ENCODE results near the gene CCL16. TPM values are rescaled to one million over a fixed set of nuclear protein-coding genes. Genes with fewer than 3 reads are reported as not detected.
"Not testable (repeated sequence)": the region's sequence is repeated elsewhere in the genome, so short reads cannot be mapped to it uniquely, and the experiment has no call there.

Gene CCL16
- total and polyA plus RNA-seq, 11 donors: 0.19 TPM; not detected in 10

DNA sequence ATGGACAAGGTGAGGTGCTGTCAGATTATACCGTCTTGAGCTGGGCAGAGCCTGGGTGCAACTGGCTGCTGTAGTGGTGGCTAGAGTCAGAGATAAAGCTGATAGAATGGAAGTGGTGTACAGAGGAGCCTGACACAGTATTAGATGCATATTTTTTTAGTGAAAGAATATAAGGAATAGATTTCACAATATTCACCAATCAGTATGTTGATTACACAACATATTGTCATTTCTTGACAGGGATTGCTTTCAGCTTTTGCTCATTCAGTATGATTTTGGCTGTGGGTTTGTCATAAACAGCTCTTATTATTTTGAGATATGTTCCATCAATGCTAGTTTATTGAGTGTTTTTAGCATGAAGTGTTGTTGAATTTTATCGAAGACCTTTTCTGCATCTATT lies 38.1 kb upstream of the CCL16 start:
- WGBS, 4 donors: 87 to 91% (median 89%) methylated on average over 2 of the region's 2 CpGs
- no peak overlapping the region for H3K27ac ChIP-seq
- DNase-seq (no peak), ATAC-seq (no peak)
- H3K4me1 ChIP-seq: peaks cover 0 to 13% (median 0%) of the 10 kb centered on the region in 12 donors
- H3K36me3 ChIP-seq: no peaks in the 10 kb centered on the region
- H3K4me3 ChIP-seq: no peak overlapping the region
- intact Hi-C loops (cut with DNase I): no loop called here
- peaks cover 0 to 8% (median 0%) of the 10 kb centered on the region in 9 donors for H3K27me3 ChIP-seq
- H3K9me3 ChIP-seq: peaks cover 0 to 5% (median 0%) of the 10 kb centered on the region in 12 donors
- no peak for TF ChIP-seq POLR2A (IDR thresholded peaks at IDR 0.05)
- TF ChIP-seq, protein P1, sequence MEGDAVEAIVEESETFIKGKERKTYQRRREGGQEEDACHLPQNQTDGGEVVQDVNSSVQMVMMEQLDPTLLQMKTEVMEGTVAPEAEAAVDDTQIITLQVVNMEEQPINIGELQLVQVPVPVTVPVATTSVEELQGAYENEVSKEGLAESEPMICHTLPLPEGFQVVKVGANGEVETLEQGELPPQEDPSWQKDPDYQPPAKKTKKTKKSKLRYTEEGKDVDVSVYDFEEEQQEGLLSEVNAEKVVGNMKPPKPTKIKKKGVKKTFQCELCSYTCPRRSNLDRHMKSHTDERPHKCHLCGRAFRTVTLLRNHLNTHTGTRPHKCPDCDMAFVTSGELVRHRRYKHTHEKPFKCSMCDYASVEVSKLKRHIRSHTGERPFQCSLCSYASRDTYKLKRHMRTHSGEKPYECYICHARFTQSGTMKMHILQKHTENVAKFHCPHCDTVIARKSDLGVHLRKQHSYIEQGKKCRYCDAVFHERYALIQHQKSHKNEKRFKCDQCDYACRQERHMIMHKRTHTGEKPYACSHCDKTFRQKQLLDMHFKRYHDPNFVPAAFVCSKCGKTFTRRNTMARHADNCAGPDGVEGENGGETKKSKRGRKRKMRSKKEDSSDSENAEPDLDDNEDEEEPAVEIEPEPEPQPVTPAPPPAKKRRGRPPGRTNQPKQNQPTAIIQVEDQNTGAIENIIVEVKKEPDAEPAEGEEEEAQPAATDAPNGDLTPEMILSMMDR (IDR thresholded peaks at IDR 0.05): no peak

DNA sequence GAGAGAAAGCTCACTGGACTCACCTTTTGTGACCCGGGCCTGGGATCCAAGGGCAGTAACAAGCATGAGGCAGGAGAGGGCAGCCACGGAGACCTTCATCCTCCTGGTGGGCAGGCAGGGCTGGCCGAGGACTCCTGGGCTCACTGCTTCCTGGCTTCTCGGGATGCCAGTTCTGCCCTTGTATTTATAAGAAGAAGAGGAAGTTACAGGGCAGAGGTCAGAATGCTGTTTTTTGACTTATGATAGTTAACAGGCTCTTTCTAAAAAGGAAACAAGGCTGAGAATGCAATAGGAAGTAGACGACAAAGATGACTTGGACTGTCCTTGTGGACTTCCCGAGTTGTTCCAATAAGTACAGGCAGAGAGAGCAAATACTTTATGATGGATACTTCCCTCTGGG lies 36.5 kb upstream of the CCL16 start, which contains the start of gene CCL23:
Gene CCL23, minus strand, starts transcription at position 174 of the 400 bp plus-strand sequence. Its CDS starts 75 bp downstream, at position 99.
- Histone ChIP-seq H3K4me3 (peak within 1 kb of the TSS in 1 of 12 donors; percentile 8), H3K27me3 (peaks cover 0 to 2% (median 0%) of the 10 kb centered on the region in 9 donors), H3K27ac (peak within 1 kb of the TSS in 1 of 12 donors; percentile 25), H3K9me3 (peaks cover 0 to 5% (median 0%) of the 10 kb centered on the region in 12 donors), H3K4me1 (peaks cover 0 to 13% (median 0%) of the 10 kb centered on the region in 12 donors), H3K36me3 (no peaks in the 10 kb centered on the region)
- ATAC-seq (peak in 2 of 4 donors; percentile 22 to 51), DNase-seq (no peak)
- TF ChIP-seq POLR2A (IDR thresholded peaks at IDR 0.05): no peak
- TF ChIP-seq, protein P1 (IDR thresholded peaks at IDR 0.05): no peak
- intact Hi-C loops (cut with DNase I): no loop called here
- WGBS, 4 donors: 35 to 42% (median 40%) methylated on average over 5 to 6 of the region's 6 CpGs

DNA sequence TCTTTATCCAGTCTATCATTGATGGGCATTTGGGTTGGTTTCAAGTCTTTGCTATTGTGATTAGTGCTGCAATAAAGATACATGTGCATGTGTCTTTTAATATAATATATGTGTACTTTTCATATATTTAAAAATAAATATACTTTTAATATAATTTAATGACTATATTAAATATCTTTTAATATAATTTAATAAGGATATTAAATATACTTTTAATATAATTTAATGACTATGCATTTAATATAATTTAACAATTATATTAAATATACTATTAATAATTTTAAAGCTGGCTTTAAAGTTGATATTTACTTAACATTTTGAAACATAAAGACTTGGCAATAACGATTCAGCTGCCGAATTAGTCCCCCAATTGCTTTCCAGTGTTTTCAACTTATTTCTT lies 35.3 kb upstream of the CCL16 start:
- intact Hi-C loops (cut with DNase I): no loop called here
- peaks cover 0 to 13% (median 0%) of the 10 kb centered on the region in 12 donors for H3K4me1 ChIP-seq
- no peak overlapping the region for H3K4me3 ChIP-seq
- 93 to 97% (median 96%) methylated on average over 2 of the region's 2 CpGs for WGBS, 4 donors
- H3K27me3 ChIP-seq: peaks cover 0 to 7% (median 0%) of the 10 kb centered on the region in 9 donors
- TF ChIP-seq, protein P1 (IDR thresholded peaks at IDR 0.05): no peak
- no peak for TF ChIP-seq POLR2A (IDR thresholded peaks at IDR 0.05)
- ATAC-seq (no peak), DNase-seq (no peak)
- H3K9me3 ChIP-seq: peaks cover 0 to 14% (median 2%) of the 10 kb centered on the region in 12 donors
- no peak overlapping the region for H3K27ac ChIP-seq
- H3K36me3 ChIP-seq: no peaks in the 10 kb centered on the region

DNA sequence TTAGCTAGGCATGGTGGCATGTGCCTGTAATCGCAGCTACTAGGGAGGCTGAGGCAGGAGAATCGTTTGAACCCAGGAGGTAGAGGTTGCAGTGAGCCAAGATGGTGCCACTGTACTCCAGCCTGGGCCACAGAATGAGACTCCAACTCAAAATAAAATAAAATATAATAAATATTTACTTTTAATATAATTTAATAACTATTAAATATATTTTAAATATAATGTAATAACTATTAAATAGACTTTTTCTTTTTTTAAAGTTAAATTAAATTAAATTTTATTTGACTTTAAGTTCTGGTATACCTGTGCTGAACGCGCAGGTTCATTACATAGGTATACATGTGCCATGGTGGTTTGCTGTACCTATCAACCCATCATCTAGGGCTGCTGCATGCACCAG lies 34.6 kb upstream of the CCL16 start:
- H3K27ac ChIP-seq; ATAC-seq; DNase-seq; intact Hi-C loops (cut with DNase I); H3K4me3 ChIP-seq; H3K36me3 ChIP-seq; H3K27me3 ChIP-seq: not testable (repeated sequence)
- Histone ChIP-seq H3K4me1 (peaks cover 0 to 13% (median 0%) of the 10 kb centered on the region in 12 donors), H3K9me3 (peaks cover 0 to 20% (median 5%) of the 10 kb centered on the region in 12 donors)
- WGBS, 4 donors: 89 to 92% (median 91%) methylated on average over 4 of the region's 4 CpGs

DNA sequence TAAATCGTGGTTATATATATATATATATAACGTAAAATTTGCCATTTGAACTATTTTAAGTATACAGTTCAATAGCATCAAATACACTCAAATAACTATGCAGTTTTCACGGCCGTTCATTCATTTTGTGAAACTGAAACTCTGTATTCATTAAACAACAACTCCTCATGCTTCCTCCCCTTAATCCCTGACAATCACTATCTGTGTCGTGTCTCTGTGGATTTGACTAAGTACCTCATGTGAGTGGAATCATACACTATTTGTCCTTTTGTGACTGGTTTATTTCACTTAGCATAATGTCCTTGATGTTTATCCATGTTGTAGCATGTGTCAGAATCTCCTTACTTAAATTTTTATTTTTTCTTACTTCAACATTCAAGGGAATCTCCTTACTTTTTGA lies 33.6 kb upstream of the CCL16 start:
- Histone ChIP-seq H3K4me3 (no peak overlapping the region), H3K9me3 (peaks cover 0 to 20% (median 5%) of the 10 kb centered on the region in 12 donors), H3K36me3 (no peaks in the 10 kb centered on the region), H3K27ac (no peak overlapping the region), H3K27me3 (peaks cover 0 to 7% (median 0%) of the 10 kb centered on the region in 9 donors), H3K4me1 (peaks cover 0 to 13% (median 0%) of the 10 kb centered on the region in 12 donors)
- TF ChIP-seq, protein P1 (IDR thresholded peaks at IDR 0.05): no peak
- TF ChIP-seq POLR2A (IDR thresholded peaks at IDR 0.05): no peak
- intact Hi-C loops (cut with DNase I): no loop called here
- 79 to 87% (median 80%) methylated on average over 5 of the region's 5 CpGs for WGBS, 4 donors
- no peak for DNase-seq
- no peak for ATAC-seq
